Measurements from ENCODE around the gene TRIM27.
"Not testable (repeated sequence)": the region's sequence is repeated elsewhere in the genome, so short reads cannot be mapped to it uniquely, and the experiment has no call there.

Gene TRIM27

DNA sequence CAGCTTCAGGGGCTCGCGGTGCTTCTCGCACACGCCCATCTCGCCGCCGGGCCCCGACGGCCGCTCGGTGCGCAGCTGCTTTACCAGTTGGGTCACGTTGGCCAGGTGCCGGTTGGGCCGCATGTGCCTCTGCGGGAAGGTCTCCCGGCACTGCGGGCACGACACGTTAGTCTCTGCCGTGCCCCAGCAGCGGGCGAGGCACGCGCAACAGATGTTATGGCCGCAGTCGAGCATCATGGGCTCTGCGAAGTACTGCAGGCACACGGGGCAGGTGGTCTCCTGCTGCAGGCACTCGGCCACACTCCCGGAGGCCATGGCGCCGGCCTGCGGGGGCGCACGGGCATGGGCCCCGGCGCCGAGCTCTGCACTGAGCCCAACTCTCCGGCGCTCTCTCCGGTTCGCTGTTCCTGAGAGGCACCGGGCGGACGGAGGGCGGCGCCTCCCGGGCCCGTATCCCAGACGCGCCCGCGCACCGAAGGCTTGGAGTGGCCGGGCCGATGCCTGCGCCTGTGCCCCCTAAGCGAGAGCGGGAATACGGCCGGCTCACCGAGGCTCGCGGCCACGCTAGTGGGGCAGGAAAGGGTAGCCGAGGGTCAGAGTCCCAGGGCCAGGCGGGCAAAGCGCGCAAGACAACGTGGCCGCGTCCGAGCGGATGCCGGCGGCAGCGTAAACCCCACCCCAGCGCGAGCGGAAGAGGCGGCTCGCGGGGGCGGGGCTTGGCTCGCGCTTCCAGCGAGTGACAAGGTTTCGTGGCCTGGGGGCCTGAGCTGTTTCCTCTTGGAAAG, at the start of gene TRIM27:
Gene TRIM27, minus strand, starts transcription at position 668 of the 785 bp plus-strand sequence. Its CDS starts 353 bp downstream, at position 315.
- DNase-seq (ENCODE audit: low read depth) = peak; percentile 61

- DNase-seq (ENCODE audit: low read depth) = not testable (repeated sequence)
These were observed 46.3 kb upstream of the TRIM27 start for GRCh38 chr6:28970056-28970455.

DNA sequence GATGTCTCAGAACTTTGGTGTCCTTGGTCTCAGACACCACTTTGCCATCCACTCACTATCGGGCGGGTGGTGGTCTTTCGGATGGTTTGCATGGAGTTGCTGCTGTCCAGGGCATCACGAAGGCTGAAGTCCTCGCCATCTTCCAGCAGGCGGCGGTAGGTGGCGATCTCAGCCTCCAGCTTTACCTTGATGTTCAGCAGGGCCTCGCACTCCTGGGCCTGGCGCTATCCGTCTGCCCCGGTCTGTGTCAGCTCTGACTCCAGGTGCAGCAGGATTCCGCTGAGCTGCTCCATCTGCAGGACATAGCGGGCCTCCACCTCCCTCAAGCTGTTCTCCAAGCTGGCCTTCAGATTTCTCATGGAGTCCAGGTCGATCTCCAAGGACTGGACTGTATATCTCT, 45.3 kb upstream of the TRIM27 start:
- no peak for DNase-seq (ENCODE audit: low read depth)

DNA sequence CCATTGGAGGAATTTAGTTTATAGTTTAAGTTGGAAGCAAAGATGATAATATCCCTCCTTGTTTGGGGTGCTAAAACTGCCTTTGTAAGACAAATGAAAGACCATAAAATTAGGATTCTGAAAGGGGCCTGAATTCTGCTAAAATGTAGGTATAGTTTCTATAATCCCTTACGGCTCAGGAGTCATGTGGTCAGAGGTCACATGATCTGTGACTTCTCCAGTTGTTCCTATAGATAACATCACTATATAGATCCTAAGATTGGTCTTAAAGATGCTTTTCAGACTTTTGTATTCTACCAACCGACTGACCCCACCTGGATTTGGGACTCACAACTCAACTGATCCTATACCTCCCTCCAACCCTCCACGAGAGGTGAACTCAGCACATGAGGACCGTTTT, 44.7 kb upstream of the TRIM27 start:
- no peak for DNase-seq (ENCODE audit: low read depth)

DNA sequence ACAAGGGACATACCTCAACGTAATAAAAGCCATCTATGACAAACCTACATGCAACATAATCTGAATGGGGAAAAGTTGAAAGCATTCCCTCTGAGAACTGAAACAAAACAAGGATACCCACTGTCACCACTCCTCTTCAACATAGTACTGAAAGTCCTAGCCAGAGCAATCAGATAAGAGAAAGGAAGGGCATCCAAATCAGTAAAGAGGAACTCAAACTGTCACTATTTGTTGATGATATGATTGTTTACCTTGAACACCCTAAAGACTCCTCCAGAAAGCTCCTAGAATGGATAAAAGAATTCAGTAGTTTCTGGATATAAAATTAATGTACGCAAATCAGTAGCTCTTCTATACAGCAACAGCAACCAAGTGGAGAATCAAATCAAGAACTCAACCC, 41.9 kb upstream of the TRIM27 start:
- DNase-seq (ENCODE audit: low read depth) = no peak

DNA sequence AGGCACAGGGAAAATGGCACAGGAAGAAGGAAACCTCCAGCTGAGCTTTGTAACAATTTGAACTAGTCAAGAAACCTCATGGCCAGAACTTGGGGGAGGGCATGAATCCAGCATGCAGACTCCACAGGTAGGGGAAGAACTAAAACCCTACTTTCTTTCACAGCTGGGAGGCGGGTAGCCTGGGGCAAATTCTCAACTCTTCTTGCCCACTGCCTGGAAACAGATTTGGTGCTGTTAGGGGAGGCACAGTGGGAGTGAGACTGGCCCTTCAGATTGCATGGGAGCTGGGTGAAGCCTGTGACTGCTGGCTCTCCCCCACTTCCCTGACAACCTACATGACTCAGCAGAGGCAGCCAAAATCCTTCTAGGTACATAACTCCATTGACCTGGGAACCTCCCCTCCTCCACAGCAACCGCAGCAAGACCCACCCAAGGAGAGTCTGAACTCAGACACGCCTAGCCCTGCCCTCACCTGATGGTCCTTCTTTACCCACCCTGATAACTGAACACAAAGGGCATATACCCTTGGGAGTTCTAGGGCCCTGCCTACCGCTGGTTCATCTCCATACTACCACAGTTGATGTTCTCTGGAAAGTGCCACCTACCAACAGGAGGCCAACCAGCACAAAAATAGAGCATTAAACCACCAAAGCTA, 37.2 kb upstream of the TRIM27 start:
- DNase-seq (ENCODE audit: low read depth) = no peak

- DNase-seq (ENCODE audit: low read depth) = not testable (repeated sequence)
These were observed 34.9 kb upstream of the TRIM27 start for GRCh38 chr6:28958561-28959243.

- not testable (repeated sequence) for DNase-seq (ENCODE audit: low read depth)
These were observed 34.1 kb upstream of the TRIM27 start for GRCh38 chr6:28957795-28958314.

- DNase-seq (ENCODE audit: low read depth) = no peak
These were observed 32.5 kb upstream of the TRIM27 start for GRCh38 chr6:28956331-28956730.

GRCh38 chr6:28953585-28954258, 29.9 kb upstream of the TRIM27 start:
- no peak for DNase-seq (ENCODE audit: low read depth)

GRCh38 chr6:28953039-28953584, 29.3 kb upstream of the TRIM27 start:
- peak; percentile 53 for DNase-seq (ENCODE audit: low read depth)

DNA sequence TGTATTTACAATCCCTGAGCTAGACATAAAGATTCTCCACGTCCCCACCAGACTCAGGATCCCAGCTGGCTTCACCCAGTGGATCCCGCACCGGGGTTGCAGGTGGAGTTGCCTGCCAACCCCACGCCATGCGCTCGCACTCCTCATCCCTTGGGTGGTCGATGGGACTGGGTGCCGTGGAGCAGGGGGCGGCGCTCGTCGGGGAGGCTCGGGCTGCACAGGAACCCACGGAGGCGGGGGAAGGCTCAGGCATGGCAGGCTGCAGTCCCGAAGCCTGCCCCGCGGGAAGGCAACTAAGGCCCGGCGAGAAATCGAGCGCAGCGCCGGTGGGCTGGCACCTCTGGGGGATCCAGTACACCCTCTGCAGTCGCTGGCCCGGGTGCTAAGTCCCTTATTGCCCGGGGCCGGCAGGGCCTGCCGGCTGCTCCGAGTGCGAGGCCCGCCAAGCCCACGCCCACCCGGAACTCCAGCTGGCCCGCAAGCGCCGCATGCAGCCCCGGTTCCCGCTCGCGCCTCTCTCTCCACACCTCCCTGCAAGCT, 25.9 kb upstream of the TRIM27 start:
- DNase-seq (ENCODE audit: low read depth) = not testable (repeated sequence)

DNA sequence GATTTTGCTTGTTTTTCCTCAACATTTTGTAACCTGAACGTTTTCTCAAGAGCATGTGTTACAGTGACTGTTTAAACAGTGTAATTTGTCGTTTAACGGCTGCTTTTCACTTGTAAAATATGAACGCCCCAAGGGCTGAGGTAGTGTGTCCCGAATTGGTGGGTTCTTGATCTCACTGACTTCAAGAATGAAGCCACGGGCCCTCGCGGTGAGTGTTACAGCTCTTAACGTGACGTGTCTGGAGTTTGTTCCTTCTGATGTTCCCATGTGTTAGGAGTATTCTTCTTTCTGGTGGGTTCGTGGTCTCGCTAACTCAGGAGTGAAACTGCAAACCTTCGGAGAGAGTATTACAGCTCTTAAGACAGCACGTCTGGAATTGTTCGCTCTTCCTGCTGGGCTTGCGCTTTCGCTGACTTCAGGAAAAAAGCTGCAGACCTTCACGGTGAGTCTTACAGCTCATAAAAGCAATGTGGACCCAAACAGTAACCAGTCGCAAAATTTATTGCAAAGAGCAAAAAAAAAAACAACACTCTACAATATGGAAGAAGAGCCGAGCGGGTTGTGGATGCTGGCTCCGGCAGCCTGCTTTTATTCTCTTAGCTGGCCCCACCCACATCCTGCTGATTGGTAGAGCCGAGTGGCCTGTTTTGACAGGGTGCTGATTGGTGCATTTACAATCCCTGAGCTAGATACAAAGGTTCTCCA, 25.1 kb upstream of the TRIM27 start:
- no peak for DNase-seq (ENCODE audit: low read depth)

- DNase-seq (ENCODE audit: low read depth) = no peak
These were observed 24.1 kb upstream of the TRIM27 start for GRCh38 chr6:28947831-28948270.

GRCh38 chr6:28947067-28947765, 23.4 kb upstream of the TRIM27 start:
- DNase-seq (ENCODE audit: low read depth) = no peak

DNA sequence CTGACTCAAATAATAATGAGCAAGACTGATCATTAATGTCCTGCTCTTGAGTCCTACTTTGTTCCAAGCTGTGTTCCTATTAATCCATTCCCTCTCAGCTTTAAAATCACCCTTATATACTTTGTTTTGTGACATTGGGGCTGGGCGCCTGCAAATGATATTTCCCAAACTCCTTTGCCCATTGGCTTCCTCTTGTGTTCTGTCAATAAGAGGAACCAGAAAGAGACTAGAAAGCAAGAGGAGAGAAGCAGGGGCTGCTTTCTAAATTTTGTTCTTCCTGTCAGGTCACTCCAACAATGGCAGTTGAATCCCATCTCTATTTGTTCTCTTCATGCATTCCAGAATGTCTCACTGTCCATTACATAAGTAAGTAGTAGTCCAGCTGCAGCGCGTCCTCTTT, 21.6 kb upstream of the TRIM27 start:
- no peak for DNase-seq (ENCODE audit: low read depth)

DNA sequence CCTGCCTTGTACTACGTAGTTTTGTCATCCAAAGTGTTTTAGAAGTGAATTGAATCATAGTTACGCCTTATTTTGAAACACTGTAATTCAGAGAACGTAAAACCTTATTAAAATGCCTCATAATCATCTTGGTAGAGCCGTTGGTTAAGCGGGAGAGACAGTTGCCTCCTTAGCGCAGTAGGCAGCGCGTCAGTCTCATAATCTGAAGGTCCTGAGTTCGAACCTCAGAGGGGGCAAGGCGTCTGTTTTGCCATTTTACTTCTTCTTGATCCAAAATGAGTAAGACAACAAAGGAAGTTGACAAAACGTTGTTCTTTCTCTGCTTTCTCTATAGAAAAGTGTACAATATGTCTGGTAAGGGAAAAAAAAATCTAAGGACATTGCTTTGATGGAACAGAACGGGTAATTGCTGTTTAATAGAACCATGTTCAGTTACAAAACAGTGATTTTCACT, 20.7 kb upstream of the TRIM27 start:
- DNase-seq (ENCODE audit: low read depth) = peak; percentile 50

DNA sequence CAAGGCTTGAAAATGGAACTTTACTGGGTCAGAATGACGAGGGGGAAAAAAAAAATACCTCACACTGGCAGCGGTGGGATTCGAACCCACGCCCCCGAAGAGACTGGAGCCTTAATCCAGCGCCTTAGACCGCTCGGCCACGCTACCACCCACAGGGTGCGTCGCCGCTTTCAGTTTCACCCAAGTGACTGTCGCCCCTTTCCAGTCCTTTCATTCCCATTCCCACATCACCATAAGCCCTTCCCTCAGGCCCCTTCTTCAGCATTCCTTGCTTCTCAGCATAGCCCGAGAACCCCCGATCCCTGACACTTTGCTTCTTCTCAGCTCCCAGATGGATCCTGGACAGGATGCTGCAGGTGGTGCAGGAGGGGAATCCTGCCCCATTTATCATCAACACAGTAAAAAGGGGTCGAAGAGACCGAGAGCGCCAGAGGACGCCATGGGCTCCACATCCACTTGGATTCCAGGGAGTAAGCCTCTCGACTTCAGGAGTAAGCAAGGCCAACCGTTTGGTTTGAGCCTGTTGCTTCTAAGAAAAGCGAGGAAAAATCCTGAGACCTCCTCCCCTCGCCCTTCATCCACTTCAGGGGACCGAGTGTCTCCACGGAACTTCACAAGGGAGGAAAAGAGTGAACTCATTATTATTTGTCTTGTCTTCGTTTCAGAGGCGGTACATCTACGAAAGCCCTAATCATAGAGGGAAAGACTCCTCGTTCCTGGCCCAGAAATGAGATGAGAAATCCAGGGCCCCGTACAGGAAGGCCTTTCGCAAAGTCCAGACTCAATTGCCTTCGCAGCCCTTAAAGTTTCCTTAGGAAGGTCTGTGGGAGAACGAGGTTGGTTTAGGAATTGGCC, 20.0 kb upstream of the TRIM27 start:
- peak; percentile 58 for DNase-seq (ENCODE audit: low read depth)

DNA sequence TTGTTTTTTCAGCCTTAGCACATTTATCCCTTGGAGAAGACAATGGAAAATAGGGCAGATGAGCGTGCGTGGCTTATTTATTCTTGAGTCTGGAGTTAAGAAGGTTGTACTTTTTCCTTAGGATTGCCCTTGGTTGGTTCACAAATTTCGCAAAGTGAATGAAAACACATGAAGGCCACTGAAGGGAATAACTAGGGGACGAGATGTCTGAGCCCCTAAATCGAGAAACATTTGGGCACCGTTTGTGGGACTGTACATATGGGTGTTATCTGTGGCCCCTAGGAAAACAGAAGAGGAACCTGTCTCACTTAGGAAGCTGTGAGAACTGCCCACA, 19.4 kb upstream of the TRIM27 start:
- DNase-seq (ENCODE audit: low read depth) = no peak
